Colon (tissue), 2 donors: Measurements from ENCODE around the gene GIPC3.

Experiments
- FAIRE-seq: peaks from 2 replicates; lab custom pipeline; 2012; peaks lifted over from hg19 to GRCh38; lab: Jason Lieb, UNC
- donor health status: control.
- donor health status: control.

The GIPC3 gene

GRCh38 chr19:3638208-3639193, 53.2 kb downstream of the GIPC3 start:
- no peak for FAIRE-seq

- FAIRE-seq: no peak
These were observed 54.2 kb downstream of the GIPC3 start for GRCh38 chr19:3639479-3639878.

DNA sequence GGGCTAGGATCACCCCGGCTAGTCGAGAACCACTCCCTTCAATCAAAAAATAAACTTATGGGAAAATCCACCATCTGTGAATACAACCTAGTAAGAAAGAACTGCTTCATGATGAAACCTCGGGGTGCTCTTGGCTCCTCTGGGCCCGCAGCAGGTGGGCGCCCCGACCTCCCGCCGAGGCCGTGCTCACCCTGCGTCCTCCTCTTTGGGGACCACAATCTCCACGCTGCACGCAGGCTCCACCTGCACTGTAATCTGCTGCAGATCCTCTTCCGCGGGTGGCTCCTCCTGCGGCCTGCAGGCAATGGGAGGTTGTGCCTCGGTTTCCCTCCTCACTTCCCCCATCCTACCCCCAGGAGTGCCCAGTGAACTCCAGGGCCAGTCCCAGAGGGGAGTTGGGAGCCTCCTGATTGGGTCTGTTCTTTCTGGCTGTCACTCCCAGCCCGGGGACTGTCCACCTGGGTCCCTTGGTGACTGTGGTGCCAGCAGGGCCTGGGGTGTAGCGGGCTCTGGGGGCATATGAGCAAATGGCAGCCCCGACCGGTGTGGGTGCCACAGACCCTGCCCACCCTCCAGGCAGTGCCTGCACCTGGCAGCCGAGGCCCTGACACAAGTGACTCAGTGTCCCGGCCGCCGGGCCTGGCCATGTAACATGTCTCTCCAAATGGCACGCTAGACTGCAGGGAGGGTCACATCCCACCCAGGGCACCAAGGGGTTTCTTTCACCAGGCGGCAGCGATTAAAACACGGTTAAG, 56.4 kb downstream of the GIPC3 start:
- no peak for FAIRE-seq

GRCh38 chr19:3642296-3642695, 57.0 kb downstream of the GIPC3 start:
- FAIRE-seq: no peak
